GM23338 (cell line): ENCODE data around the gene TENT4A. TPM values are rescaled to one million over a fixed set of nuclear protein-coding genes. Genes with fewer than 3 reads are reported as not detected.
A peak's percentile ranks its signal among the peaks of the same experiment; 100 is the strongest.

Source experiments
- ATAC-seq: fragments of 200-7000 bp; cut with Tn5 transposase; 3 replicates; pipeline ENCODE4 v1.9.1; 2020
- DNase-seq: peaks from one replicate; pipeline ENCODE4 v3.0.0-alpha.2; 2015; ENCODE audit warnings: low spot score
- H2AFZ ChIP-seq: fragments of 200-600 bp; sonication (generic); 2 replicates; pipeline ENCODE4 v1.8.0; 2016; ENCODE audit warnings: antibody characterized with exemption, mild to moderate bottlenecking, moderate library complexity
- H3F3A ChIP-seq: fragments of 200-600 bp; sonication (generic); replicated peaks from 2 replicates; pipeline ENCODE4 v1.8.0; 2017; ENCODE audit warnings: antibody characterized with exemption, mixed run types, low read depth
- H3K27ac ChIP-seq: fragments of 200-600 bp; sonication (generic); 2 replicates; pipeline ENCODE4 v1.6.1; 2016; ENCODE audit warnings: low read depth
- H3K27me3 ChIP-seq: fragments of 200-600 bp; sonication (generic); 2 replicates; pipeline ENCODE4 v1.8.0; 2016; ENCODE audit warnings: mild to moderate bottlenecking, mixed run types, moderate library complexity; ENCODE audit not compliant: insufficient read depth
- H3K36me3 ChIP-seq: fragments of 200-600 bp; sonication (generic); 2 replicates; pipeline ENCODE4 v1.8.0; 2016; ENCODE audit warnings: mild to moderate bottlenecking; ENCODE audit not compliant: insufficient read depth
- H3K4me1 ChIP-seq: fragments of 200-600 bp; sonication (generic); 2 replicates; pipeline ENCODE4 v1.8.0; 2016; ENCODE audit warnings: mild to moderate bottlenecking, moderate library complexity; ENCODE audit not compliant: insufficient read depth
- H3K4me2 ChIP-seq: fragments of 200-600 bp; sonication (generic); 2 replicates; pipeline ENCODE4 v1.7.1; 2017; ENCODE audit warnings: mixed run types
- H3K4me3 ChIP-seq: fragments of 200-600 bp; sonication (generic); 2 replicates; pipeline ENCODE4 v1.6.1; 2016; ENCODE audit warnings: mixed run types
- H3K79me2 ChIP-seq: fragments of 200-600 bp; sonication (generic); replicated peaks from 2 replicates; pipeline ENCODE4 v1.8.0; 2017; ENCODE audit warnings: mild to moderate bottlenecking; ENCODE audit not compliant: insufficient read depth
- H3K9me2 ChIP-seq: fragments of 200-600 bp; sonication (generic); 2 replicates; pipeline ENCODE4 v1.8.0; 2017; ENCODE audit not compliant: insufficient read depth
- H4K20me1 ChIP-seq: fragments of 200-600 bp; sonication (generic); replicated peaks from 2 replicates; pipeline ENCODE4 v1.8.0; 2017; ENCODE audit warnings: mild to moderate bottlenecking; ENCODE audit not compliant: insufficient read depth
- H3K27ac Mint-ChIP-seq: 2 replicates; pipeline ENCODE4 v1.8.0; 2020; ENCODE audit warnings: inconsistent platforms, mild to moderate bottlenecking, moderate library complexity, mixed read lengths
- H3K27me3 Mint-ChIP-seq: 3 replicates; pipeline ENCODE4 v1.8.0; 2022; ENCODE audit warnings: low read depth, mild to moderate bottlenecking, moderate library complexity, mixed read lengths, inconsistent platforms; ENCODE audit not compliant: insufficient read depth, poor library complexity
- H3K36me3 Mint-ChIP-seq: 3 replicates; pipeline ENCODE4 v1.8.0; 2021; ENCODE audit warnings: low read depth, mild to moderate bottlenecking, inconsistent platforms, moderate library complexity, mixed read lengths
- H3K4me1 Mint-ChIP-seq: 3 replicates; pipeline ENCODE4 v1.8.0; 2020; ENCODE audit warnings: mild to moderate bottlenecking, inconsistent platforms, mixed read lengths
- H3K4me3 Mint-ChIP-seq: 3 replicates; pipeline ENCODE4 v1.8.0; 2021; ENCODE audit warnings: moderate library complexity, mild to moderate bottlenecking, inconsistent platforms, mixed read lengths
- H3K9me3 Mint-ChIP-seq: 3 replicates; pipeline ENCODE4 v1.8.0; 2020; ENCODE audit warnings: moderate library complexity, mild to moderate bottlenecking, inconsistent platforms, mixed read lengths
- CREB1 ChIP-seq: fragments of 250-450 bp; sonication (Bioruptor Pico); IDR thresholded peaks from 2 replicates; pipeline ENCODE4 v1.5.0; 2020; ENCODE audit warnings: low read depth, mild to moderate bottlenecking, moderate library complexity
- EZH2 ChIP-seq: fragments of 200-600 bp; sonication (generic); IDR thresholded peaks from one replicate; pipeline ENCODE4 v1.8.0; 2017; ENCODE audit warnings: antibody characterized with exemption, mild to moderate bottlenecking, low read depth; ENCODE audit not compliant: unreplicated experiment
- EZH2phosphoT487 ChIP-seq: fragments of 200-600 bp; sonication (generic); IDR thresholded peaks from one replicate; pipeline ENCODE4 v1.8.1; 2018; ENCODE audit warnings: antibody characterized with exemption; ENCODE audit not compliant: unreplicated experiment
- JUNB ChIP-seq: IDR thresholded peaks from one replicate; pipeline ENCODE4 v1.6.1; 2016; ENCODE audit warnings: antibody characterized with exemption; ENCODE audit not compliant: unreplicated experiment
- NANOG ChIP-seq: IDR thresholded peaks from 2 replicates; pipeline ENCODE4 v1.6.1; 2016; ENCODE audit warnings: antibody characterized with exemption, borderline replicate concordance
- POLR2AphosphoS5 ChIP-seq: IDR thresholded peaks from 2 replicates; pipeline ENCODE4 v1.6.1; 2016; ENCODE audit warnings: antibody characterized with exemption, low read depth
- STAT1 ChIP-seq: IDR thresholded peaks from one replicate; pipeline ENCODE4 v1.6.1; 2016; ENCODE audit warnings: antibody characterized with exemption; ENCODE audit not compliant: unreplicated experiment
- ZNF114 ChIP-seq: fragments of 250-450 bp; sonication (Bioruptor Pico); IDR thresholded peaks from 2 replicates; pipeline ENCODE4 v1.5.0; 2020; ENCODE audit warnings: mild to moderate bottlenecking, moderate library complexity
- ZNF331 ChIP-seq: fragments of 250-450 bp; sonication (Bioruptor Pico); IDR thresholded peaks from 2 replicates; pipeline ENCODE4 v1.5.0; 2020; ENCODE audit warnings: low read depth, mild to moderate bottlenecking, moderate library complexity
- polyA plus RNA-seq: library from polyadenylated mRNA; unstranded; fragments of >200 nt; fragmentation: Nextera tagmentation; extraction: Ambion mirVana; gene quantifications from 2 replicates; pipeline ENCODE4 v1.2.1, GENCODE V29; 2016
- total RNA-seq: library from RNA; depleted of rRNA; stranded (reverse); fragments of >200 nt; shearing (Covaris generic); gene quantifications from 2 replicates; pipeline ENCODE4 v1.2.3, GENCODE V29; 2014
- TF ChIP-seq, protein P1 (sequence below): IDR thresholded peaks from one replicate; pipeline ENCODE4 v1.6.1; 2018; ENCODE audit warnings: antibody characterized with exemption; ENCODE audit not compliant: unreplicated experiment
- TF ChIP-seq, protein P2 (sequence below): IDR thresholded peaks from 2 replicates; pipeline ENCODE4 v1.6.1; 2016; ENCODE audit warnings: antibody characterized with exemption
- TF ChIP-seq, protein P3 (sequence below): fragments of 250-450 bp; sonication (Bioruptor Pico); IDR thresholded peaks from 2 replicates; pipeline ENCODE4 v1.5.0; 2020; ENCODE audit warnings: mild to moderate bottlenecking, moderate library complexity
- TF ChIP-seq, protein P4 (sequence below), 2 experiments: fragments of 200-600 bp in 1 of 2; sonication (generic) in 1 of 2; conservative IDR thresholded peaks; 2 replicates each; pipeline versions ENCODE4 v1.5.1 to v1.6.1; 2016 to 2017; ENCODE audit warnings: antibody characterized with exemption in 2 of 2, low read depth in 2 of 2, mild to moderate bottlenecking in 2 of 2, moderate library complexity in 1 of 2

Gene TENT4A
- total and polyA plus RNA-seq, 2 experiments from 2014 or later = 5.3 to 24.0 TPM

DNA sequence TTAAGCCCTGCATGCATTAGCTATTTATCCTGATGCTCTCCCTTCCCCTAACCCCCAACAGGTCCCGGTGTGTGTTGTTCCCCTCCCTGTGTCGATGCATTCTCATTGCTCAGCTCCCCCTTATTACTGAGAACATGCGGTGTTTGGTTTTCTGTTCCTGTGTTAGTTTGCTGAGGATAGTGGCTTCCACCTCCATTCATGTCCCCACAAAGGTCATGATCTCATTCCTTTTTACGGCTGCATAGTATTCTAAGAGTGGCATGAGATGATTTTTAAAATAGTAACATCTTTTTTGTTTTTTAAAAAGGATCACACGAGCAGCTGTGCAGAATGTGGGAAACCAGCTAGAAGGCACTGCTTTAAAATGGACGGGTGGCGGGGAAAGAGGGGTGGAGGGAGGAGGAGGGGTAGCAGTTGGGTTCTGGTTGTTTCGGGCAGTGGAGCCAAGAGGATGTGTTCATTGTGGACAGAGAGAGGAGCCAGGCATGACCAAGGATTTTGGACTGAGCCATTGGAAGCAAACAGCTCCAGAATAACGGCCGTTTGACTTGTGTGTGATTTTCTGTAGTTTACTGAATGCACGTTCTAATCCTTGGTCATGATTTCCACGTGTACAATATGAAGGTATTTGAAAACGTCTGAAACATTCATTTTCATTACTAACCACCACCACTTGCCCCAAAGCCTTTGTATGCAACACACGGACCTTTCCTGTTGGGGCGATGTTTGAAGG lies 1.7 kb upstream of the TENT4A start:
- H3K27ac Mint-ChIP-seq = no peak overlapping the region
- H3F3A ChIP-seq = 0 out of 2 replicates have a peak, but pooled peaks cover 6% of the 10 kb centered on the region
- no peak for TF ChIP-seq ZNF331 (CRISPR knock-in tag)
- TF ChIP-seq NANOG = no peak
- TF ChIP-seq POLR2AphosphoS5 = no peak
- TF ChIP-seq, protein P1, sequence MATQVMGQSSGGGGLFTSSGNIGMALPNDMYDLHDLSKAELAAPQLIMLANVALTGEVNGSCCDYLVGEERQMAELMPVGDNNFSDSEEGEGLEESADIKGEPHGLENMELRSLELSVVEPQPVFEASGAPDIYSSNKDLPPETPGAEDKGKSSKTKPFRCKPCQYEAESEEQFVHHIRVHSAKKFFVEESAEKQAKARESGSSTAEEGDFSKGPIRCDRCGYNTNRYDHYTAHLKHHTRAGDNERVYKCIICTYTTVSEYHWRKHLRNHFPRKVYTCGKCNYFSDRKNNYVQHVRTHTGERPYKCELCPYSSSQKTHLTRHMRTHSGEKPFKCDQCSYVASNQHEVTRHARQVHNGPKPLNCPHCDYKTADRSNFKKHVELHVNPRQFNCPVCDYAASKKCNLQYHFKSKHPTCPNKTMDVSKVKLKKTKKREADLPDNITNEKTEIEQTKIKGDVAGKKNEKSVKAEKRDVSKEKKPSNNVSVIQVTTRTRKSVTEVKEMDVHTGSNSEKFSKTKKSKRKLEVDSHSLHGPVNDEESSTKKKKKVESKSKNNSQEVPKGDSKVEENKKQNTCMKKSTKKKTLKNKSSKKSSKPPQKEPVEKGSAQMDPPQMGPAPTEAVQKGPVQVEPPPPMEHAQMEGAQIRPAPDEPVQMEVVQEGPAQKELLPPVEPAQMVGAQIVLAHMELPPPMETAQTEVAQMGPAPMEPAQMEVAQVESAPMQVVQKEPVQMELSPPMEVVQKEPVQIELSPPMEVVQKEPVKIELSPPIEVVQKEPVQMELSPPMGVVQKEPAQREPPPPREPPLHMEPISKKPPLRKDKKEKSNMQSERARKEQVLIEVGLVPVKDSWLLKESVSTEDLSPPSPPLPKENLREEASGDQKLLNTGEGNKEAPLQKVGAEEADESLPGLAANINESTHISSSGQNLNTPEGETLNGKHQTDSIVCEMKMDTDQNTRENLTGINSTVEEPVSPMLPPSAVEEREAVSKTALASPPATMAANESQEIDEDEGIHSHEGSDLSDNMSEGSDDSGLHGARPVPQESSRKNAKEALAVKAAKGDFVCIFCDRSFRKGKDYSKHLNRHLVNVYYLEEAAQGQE = no peak
- TF ChIP-seq, protein P2, sequence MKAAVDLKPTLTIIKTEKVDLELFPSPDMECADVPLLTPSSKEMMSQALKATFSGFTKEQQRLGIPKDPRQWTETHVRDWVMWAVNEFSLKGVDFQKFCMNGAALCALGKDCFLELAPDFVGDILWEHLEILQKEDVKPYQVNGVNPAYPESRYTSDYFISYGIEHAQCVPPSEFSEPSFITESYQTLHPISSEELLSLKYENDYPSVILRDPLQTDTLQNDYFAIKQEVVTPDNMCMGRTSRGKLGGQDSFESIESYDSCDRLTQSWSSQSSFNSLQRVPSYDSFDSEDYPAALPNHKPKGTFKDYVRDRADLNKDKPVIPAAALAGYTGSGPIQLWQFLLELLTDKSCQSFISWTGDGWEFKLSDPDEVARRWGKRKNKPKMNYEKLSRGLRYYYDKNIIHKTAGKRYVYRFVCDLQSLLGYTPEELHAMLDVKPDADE = no peak
- TF ChIP-seq EZH2phosphoT487 = no peak
- TF ChIP-seq, protein P3, sequence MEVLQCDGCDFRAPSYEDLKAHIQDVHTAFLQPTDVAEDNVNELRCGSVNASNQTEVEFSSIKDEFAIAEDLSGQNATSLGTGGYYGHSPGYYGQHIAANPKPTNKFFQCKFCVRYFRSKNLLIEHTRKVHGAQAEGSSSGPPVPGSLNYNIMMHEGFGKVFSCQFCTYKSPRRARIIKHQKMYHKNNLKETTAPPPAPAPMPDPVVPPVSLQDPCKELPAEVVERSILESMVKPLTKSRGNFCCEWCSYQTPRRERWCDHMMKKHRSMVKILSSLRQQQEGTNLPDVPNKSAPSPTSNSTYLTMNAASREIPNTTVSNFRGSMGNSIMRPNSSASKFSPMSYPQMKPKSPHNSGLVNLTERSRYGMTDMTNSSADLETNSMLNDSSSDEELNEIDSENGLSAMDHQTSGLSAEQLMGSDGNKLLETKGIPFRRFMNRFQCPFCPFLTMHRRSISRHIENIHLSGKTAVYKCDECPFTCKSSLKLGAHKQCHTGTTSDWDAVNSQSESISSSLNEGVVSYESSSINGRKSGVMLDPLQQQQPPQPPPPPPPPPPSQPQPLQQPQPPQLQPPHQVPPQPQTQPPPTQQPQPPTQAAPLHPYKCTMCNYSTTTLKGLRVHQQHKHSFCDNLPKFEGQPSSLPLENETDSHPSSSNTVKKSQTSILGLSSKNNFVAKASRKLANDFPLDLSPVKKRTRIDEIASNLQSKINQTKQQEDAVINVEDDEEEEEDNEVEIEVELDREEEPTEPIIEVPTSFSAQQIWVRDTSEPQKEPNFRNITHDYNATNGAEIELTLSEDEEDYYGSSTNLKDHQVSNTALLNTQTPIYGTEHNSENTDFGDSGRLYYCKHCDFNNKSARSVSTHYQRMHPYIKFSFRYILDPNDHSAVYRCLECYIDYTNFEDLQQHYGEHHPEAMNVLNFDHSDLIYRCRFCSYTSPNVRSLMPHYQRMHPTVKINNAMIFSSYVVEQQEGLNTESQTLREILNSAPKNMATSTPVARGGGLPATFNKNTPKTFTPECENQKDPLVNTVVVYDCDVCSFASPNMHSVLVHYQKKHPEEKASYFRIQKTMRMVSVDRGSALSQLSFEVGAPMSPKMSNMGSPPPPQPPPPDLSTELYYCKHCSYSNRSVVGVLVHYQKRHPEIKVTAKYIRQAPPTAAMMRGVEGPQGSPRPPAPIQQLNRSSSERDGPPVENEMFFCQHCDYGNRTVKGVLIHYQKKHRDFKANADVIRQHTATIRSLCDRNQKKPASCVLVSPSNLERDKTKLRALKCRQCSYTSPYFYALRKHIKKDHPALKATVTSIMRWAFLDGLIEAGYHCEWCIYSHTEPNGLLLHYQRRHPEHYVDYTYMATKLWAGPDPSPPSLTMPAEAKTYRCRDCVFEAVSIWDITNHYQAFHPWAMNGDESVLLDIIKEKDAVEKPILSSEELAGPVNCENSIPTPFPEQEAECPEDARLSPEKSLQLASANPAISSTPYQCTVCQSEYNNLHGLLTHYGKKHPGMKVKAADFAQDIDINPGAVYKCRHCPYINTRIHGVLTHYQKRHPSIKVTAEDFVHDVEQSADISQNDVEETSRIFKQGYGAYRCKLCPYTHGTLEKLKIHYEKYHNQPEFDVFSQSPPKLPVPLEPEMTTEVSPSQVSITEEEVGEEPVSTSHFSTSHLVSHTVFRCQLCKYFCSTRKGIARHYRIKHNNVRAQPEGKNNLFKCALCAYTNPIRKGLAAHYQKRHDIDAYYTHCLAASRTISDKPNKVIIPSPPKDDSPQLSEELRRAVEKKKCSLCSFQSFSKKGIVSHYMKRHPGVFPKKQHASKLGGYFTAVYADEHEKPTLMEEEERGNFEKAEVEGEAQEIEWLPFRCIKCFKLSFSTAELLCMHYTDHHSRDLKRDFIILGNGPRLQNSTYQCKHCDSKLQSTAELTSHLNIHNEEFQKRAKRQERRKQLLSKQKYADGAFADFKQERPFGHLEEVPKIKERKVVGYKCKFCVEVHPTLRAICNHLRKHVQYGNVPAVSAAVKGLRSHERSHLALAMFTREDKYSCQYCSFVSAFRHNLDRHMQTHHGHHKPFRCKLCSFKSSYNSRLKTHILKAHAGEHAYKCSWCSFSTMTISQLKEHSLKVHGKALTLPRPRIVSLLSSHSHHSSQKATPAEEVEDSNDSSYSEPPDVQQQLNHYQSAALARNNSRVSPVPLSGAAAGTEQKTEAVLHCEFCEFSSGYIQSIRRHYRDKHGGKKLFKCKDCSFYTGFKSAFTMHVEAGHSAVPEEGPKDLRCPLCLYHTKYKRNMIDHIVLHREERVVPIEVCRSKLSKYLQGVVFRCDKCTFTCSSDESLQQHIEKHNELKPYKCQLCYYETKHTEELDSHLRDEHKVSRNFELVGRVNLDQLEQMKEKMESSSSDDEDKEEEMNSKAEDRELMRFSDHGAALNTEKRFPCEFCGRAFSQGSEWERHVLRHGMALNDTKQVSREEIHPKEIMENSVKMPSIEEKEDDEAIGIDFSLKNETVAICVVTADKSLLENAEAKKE (CRISPR knock-in tag) = no peak
- TF ChIP-seq EZH2 = no peak
- TF ChIP-seq JUNB = no peak
- TF ChIP-seq, protein P4, sequence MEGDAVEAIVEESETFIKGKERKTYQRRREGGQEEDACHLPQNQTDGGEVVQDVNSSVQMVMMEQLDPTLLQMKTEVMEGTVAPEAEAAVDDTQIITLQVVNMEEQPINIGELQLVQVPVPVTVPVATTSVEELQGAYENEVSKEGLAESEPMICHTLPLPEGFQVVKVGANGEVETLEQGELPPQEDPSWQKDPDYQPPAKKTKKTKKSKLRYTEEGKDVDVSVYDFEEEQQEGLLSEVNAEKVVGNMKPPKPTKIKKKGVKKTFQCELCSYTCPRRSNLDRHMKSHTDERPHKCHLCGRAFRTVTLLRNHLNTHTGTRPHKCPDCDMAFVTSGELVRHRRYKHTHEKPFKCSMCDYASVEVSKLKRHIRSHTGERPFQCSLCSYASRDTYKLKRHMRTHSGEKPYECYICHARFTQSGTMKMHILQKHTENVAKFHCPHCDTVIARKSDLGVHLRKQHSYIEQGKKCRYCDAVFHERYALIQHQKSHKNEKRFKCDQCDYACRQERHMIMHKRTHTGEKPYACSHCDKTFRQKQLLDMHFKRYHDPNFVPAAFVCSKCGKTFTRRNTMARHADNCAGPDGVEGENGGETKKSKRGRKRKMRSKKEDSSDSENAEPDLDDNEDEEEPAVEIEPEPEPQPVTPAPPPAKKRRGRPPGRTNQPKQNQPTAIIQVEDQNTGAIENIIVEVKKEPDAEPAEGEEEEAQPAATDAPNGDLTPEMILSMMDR (conservative IDR thresholded peaks at IDR 0.05; ENCODE audit: low read depth in 2 of 2) = no peak
- TF ChIP-seq CREB1 (CRISPR knock-in tag) = no peak
- no peak for TF ChIP-seq STAT1
- no peak for TF ChIP-seq ZNF114 (CRISPR knock-in tag)
- H3K4me1 ChIP-seq = peaks cover 13% of the 10 kb centered on the region
- peaks cover 20% of the 10 kb centered on the region for H4K20me1 ChIP-seq
- H3K4me2 ChIP-seq = peak overlapping the region; percentile 94
- DNase-seq (no peak), ATAC-seq (no peak)
- no peaks in the 10 kb centered on the region; the same call in 1 of the 3 replicates for H3K9me3 Mint-ChIP-seq
- H3K79me2 ChIP-seq = peaks cover 20% of the 10 kb centered on the region
- peak overlapping the region; percentile 84 for H3K4me3 Mint-ChIP-seq
- H3K27ac ChIP-seq = peak overlapping the region; percentile 93; the same call in 1 of the 2 replicates
- H3K36me3 Mint-ChIP-seq = no peaks in the 10 kb centered on the region; the same call in 2 of the 3 replicates
- no peaks in the 10 kb centered on the region for H3K36me3 ChIP-seq
- H3K9me2 ChIP-seq = no peaks in the 10 kb centered on the region
- H3K4me3 ChIP-seq = peak overlapping the region; percentile 91
- peaks cover 27% of the 10 kb centered on the region for H3K4me1 Mint-ChIP-seq
- peak overlapping the region; percentile 61 for H2AFZ ChIP-seq
- peaks cover 10% of the 10 kb centered on the region; the same call in 1 of the 2 replicates for H3K27me3 ChIP-seq
- H3K27me3 Mint-ChIP-seq = peaks cover 12% of the 10 kb centered on the region
